ENCODE results near the gene D2HGDH. TPM values are rescaled to one million over a fixed set of nuclear protein-coding genes. Genes with fewer than 3 reads are reported as not detected.
"Not testable (repeated sequence)": the region's sequence is repeated elsewhere in the genome, so short reads cannot be mapped to it uniquely, and the experiment has no call there.

Gene D2HGDH
- total RNA-seq, 1 experiment from 2014 or later, result 5.6 TPM

DNA sequence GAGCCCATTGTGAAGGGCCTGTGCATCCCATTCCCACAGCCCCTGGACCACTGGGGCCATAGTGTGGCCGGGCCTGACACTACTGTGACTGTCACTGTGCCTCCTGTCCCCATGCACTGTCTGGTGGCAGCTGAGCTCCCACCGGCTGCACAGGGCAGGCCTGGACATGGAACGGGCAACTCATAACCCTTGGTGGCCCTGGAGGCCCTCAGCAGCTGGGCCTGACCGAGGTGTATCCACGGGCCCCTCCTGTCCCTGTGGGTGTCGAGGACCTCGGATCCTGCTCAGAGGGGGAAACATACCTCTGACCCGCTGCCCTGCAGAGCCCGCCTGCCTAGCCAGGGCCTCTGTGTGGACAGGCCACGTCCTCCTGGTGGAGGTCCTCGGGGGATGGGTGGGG lies 34.4 kb downstream of the D2HGDH start:
- no peak for DNase-seq (ENCODE audit: low read depth)

DNA sequence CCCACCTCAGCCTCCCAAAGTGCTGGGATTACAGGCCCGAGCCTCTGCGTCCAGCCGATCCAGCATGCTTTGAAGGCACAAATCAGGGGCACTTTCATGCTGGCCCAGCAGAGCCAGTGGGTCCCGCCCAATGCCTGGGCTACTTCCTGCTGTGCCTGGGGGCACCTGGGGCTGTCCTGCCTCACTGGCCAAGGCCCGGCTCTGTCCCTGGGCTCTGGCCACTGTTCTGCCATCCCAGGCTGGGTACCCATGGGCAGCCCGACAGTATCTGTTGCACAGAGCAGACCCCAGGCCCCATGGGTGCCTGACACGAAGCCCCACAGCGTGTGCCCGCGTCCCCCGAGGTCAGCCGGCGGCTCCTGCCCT lies 35.4 kb downstream of the D2HGDH start:
- no peak for DNase-seq (ENCODE audit: low read depth)

DNA sequence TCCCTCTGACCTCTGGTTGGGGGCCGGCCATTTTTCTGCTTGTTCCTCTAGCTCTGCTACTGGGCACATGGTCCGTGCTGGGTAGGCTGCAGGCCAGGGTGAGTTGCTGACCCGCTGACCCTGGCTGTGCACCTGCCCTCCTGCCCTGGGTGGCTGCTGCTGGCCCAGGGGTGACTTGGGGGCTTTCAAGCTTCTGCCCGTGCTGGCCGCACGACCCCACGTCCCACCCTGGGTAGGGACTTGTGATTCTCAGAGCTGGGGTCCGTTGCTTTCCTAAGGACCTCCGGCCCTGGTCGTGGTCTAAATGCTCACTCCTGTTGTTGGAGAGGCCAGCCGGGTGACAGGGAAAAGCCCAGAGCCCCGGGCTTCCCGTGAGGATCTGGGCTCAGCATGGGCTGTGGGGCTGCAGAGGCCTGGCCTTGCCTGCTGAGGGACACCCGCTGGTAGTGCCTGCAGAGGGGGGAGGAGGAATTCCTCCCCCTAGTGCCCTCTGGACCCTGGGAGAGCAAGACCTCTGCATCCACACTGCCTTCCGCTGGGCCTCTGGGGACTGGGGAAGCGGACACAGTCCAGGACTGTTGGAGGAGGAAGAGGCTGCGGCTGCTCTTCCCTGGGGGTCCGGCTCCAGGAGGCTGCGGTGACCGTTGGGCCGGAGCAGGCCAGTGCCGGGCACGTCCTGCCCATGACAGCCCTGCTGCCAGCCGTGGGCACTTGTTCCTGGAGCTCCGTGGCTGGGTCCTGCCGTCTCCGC lies 35.9 kb downstream of the D2HGDH start:
- no peak for DNase-seq (ENCODE audit: low read depth)

DNA sequence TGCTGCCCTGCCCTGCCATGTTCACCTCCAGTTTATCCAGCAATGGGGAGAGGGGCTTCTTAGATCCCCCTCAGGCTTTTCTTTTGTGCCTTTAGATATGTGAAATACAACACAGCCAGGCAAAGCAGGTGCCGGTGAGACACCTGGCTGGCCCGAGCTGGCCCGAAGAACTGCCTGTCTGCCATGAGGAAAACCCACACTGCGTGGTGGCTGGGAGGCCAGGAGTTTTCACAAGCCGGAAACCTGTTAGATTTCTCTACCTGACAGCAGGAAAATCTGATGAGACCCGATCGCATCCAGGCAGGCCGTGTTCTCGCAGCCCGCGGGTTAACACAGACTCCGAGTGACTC lies 36.5 kb downstream of the D2HGDH start:
- no peak for DNase-seq (ENCODE audit: low read depth)

DNA sequence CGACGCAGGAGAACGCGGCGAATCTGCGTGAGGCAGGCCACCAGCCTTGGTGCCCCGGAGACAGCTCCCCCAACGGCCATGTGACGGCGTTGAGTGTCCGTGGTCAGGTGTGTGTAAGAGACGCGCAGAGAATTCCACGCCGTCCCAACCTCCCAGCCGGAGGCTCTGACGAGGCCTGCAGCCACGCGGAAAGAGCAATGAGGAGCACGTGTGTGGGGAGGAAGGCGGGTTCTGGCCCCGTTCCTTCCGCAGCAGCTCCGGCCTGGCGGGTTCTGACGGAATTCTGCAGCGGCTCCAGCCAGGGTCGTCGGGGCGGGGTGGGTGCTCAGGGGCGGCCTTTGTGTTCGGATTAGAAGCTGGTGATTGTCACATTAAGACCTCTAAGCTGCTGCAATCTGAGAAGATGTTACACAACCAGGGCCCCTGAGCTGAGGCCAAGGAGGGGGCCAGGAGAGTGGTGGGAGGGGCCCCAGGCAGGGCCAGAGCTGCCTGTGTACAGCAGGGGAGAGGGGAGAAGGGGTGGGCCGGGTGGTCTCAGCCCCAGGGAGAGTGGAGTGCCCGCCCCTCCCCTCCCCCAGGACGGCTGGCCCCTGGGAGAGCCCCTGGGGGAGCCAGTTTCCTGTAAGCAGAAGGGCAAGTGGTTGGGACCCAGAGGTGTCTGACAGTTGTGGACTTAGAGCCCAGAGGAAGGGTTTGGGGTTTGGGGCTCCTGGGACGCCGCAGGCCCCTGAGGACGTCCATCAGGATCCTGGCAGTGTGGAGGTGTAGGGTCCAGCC lies 37.0 kb downstream of the D2HGDH start:
- no peak for DNase-seq (ENCODE audit: low read depth)

DNA sequence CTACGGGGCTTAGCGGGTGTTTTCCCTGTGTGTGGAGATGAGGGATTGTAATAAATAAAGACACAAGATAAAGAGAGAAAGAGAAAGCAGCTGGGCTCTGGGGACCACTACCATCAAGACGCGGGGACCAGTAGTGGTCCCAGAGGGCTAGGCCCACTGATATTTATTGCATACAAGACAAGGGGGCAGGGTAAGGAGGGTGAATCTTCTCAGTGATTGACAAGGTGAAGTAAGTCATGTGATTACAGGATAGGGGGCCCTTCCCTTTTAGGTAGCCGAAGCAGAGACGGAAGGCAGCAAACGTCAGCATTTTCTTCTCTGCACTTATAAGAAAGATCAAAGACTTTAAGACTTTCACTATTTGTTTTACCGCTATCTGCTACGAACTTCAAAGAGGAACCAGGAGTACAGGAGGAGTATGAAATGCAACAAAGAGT lies 37.7 kb downstream of the D2HGDH start:
- DNase-seq (ENCODE audit: low read depth), result no peak

DNA sequence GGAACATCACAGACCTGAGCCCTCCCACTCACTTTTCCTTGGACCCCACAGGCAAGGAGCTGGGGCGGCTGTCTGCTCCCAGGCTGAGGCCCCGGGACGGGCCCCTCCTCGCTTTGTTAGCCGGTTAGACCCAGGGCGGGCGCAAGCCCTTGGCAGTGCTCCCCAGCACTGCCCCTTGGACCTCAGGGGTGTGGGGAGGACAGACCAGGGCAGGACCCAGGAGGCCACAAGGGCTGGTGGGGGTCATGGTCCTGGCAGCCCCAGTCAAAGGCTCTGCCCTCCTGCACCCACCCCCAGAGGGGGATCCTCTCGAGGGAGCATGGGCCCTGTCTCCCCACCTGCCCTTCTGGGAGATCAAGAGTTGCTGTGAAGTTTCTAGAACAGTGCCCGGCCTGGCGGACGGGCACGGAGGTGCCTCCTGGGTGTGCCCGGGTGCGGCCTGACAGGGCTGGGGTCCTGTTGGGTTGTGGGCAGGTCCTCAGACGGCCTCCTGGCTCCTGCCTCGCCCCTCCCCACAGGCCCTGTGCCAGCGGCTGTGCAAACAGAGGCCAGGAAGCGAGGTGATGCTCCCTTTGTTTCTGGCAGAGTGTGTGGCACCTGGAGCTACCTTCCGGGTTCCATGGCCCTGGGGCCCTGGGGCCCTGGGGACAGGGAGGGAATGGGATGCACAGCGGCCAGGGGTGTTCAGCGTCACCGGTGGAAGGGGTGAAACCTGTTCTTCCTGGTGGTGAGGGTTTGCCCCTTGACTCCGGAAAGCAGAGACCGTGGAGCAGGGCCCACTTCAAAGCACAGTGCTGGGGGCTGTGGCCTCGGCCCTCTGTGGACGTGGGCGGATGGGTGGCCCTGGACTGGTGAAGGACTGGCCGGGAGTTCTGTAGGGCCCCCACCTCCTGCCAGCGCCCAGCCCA lies 39.3 kb downstream of the D2HGDH start:
- DNase-seq (ENCODE audit: low read depth), result no peak

DNA sequence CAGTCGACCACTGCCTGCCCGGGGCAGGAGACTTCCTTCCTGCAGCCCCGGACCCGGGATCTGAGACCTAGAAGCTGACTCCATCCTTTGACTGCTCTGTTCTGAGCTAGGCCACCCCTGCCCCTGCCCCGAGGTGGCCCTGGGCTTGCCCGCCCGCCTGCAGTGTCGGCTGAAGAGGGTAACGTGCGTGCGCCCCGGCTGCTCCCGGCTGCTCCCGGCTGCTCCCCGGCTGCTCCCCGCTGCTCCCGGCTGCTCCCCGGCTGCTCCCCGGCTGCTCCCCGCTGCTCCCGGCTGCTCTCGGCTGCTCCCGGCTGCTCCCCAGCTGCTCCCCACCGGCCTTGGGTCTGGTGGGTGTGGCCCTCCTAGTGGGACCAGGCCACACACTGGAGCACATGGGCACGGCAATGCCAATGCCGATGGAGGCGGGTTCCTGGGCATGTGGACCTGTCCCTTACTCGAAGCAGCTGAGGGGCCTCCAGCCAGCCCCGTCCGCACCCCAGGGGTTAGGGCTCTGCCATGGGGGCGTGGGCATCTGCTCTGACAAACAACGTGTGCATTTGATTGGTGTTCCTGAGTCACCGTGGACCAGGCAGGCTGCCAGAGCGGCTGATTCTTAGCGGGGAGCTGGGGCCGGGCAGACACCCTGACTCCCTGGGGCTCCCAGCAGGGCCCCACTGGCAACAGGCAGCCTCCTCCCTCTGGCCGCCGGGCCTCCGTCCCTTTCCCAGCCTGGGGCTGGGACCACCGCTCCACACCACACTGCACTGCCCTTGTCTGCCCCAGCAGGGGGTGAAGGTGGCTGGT lies 40.2 kb downstream of the D2HGDH start:
- peak; percentile 80 for DNase-seq (ENCODE audit: low read depth)

DNA sequence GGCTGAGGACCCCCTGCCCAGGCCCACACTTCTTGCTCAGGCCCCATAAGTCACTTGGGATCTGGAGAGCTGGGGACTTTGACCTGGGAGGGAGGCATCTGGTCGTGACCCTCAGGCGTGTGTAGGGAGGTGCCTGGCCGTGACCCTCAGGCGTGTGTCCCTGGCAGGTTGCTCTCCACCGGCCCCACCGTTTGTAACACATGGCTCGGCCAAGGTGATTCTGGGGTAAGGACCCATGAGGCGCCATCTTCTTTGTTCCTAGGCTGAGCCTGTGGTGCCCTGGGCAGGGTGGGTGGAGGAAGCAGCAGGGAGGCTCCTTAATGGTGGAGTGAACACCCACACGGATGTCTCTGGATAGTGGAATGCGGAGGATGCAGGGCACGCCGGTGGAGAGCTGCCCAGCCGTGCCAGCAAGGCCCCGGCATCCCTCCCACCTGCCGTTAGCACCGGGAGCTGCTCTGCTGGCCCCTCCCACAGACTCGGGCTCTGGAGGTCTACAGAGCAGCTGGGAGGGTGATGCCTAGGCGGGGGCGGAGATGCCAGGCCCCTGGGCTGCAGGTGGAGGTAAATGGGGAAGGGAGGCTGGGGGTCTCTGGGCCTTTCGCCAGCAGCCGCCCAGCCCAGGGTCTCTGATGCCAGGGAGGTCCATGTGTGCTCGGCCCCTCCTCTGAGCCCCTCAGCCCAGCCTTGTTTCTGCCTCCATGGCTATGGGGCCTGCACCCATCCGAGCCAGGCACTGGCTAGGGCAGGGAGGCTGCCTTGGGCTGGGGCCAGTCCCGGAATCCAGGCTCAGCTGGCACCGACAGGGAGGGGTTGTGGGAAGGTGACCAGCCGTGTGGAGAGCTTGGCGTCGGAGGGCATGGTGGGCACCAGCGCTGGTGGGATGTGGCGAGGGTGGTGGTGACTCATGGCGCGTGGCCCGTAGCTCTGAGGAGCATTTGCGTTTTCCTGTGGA lies 41.1 kb downstream of the D2HGDH start:
- peak; percentile 15 for DNase-seq (ENCODE audit: low read depth)

DNA sequence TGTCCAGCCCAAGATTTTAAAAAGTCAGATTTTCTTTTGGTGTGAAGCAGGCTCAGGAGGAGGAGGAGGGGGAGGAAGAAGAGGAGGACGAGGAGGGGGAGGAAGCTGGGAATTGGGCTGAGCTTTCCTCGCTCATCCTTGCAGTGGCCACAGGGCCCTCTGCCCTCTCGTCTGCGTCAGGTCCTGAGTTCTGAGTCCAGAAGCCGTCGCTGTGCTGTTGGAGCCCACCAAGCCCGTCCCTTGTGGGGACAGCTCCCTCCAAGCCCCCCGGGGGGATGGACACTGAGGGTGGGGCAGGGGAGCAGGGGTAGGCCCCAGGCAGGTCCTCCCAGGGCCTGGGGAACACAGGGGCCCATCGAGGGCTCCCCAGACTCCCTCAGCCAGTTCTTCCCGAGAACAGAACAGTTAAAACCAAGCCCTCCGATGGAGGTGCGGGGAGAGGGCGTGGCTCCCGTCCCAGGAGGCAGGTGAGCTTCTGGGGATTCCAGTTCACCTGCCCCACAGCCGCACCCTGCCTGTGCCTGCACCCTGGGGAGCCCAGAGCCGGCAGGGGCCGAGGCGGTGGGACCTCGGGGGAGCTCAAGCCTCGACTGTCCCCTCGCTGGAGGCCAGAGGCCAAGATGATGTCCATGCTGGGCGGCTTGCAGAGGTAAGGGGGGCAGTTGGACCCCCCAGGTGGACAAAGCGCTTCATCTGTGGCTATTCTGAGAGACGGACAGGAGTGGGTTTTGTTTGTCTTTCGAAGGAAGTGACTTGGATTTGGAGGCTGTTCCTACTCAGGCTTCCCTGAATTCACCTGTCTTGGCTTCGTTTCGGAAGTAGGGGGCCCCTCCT lies 42.1 kb downstream of the D2HGDH start, which contains the start of gene GAL3ST2:
GAL3ST2 (plus strand) TSS at position 487 of the 834 bp plus-strand sequence; CDS start at position 621, 134 bp downstream.
- DNase-seq (ENCODE audit: low read depth), result no peak

DNA sequence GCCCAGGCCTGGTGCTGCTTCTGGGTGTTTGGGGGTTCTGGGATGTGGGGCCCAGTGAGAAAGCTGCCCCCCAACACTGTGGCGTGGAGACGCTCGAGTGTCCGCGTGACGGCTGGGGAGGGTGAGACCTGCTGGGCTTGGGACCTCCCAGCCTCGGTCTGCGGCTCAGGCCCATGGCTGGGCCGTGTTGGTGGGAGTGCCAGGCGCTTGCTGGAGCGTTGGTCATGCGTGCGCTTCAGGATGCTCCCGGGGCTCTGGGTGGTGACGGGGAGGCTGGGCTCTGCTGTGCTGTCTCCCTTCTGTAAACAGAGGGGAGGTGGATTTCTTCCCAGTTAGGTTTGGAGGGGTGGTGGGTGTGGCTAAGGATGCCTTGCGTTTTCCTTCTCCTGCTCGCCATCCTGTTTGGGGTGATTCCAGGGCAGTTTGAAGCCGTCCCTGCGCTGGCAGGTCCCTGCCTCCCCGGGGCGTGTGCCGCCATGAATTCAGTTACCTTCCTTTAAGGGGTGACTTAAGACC lies 42.8 kb downstream of the D2HGDH start:
- no peak for DNase-seq (ENCODE audit: low read depth)

DNA sequence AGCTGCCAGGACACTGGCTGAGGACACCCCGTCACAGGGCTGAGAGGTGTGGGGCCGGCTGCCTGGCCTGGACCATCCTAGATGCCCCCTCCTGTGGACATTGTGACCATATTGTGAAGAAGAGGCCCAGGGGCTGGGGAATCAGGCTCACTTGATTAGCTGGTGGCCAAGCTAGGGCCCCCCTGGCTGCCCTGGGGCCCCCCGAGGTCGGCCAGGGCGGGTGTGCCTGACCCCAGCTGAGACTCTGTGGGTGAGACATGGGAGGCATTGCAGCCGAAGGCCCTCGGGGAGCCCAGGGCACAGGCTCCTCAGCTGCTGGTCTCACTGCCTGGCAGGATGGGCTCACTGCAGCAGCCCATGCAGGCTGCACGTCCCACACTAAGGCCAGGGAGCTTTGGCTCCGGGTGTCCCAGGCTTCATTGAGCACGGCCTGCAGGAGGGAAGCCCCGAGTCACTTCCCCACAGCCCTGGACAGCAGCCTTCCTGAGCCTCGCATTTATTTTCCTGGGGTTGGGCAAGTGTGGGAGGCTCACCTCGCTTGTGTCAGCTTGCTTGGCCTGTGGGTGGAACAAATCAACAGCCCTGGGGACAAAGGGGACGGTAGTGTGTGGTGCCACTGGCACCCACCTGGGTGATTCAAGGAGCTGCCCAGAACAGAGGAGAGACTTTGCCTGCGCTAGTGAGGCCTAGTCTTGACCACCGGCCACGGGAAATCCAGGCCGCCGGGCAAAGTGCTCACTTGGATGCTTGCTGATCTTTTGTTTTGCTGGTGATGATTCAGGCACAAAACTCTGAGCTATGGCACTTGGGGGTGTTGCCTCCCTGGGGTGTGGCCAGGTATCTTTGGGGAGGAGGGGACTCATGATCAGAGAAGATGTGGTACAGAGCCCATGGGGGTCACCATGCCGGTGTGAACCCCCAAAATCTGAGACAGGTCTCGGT lies 43.5 kb downstream of the D2HGDH start:
- no peak for DNase-seq (ENCODE audit: low read depth)

DNA sequence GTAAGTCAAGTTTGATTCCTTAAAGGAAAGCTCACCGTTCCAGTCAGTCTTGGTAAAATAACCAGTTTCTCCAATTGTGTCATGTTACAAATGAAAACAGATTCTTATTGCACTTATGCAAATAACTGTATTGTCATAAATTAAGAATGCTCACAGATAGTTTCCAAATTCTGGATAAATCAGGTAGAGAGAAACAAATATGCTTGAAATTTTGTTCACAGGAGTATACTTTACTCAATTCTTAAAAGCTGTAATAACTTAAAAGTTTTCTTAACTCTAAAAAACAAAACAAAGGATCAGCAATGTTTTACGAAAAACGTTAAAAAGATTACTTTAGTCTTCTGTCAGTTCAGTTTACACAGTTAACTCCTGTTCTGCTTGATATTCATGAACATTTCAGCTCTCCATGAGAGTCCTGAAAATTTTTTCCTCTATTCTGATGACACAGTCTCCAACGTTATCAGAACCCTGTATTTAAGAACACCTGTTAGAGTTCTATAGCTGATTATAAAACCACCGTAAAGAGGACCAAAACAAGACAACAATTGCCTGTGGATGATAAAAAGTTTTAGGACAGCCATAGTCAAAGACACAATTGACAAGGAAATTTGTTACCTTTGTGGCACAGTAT lies 46.6 kb downstream of the D2HGDH start:
- DNase-seq (ENCODE audit: low read depth), result no peak

DNA sequence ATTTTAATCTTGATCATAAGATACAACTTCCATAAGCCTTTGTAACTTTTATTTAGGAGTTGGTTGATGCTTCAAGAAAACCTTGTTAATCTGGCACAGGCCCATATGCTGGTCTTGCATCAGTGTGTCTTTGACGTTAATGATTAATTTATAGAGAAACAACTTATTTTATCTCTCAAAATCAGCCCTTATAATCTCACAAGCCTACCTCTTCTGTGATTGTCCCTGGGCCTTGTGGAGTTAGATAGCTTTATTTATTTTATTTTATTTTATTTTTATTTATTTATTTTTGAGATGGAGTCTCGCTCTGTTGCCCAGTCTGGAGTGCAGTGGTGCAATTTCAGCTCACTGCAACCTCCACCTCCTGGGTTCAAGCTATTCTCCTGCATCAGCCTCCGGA lies 47.6 kb downstream of the D2HGDH start:
- not testable (repeated sequence) for DNase-seq (ENCODE audit: low read depth)

DNA sequence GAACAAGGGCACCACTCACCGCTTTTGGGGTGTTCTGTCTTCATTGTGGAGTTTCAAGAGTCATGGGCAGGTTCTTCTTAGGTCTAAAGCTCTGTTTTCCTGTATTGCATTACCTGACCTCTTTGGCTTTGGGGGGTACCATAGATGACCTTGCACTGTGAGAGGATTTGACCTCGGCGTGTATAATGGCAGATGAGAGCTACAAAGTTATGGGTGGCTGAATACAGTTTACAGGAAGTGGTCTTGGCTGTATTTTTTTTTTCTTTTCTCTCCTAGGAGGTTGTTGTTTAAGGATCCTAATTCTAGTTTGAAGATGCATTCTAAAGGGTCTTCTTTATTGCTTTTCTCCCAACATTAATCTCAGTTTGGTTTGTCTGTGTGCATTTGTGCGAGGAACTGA lies 53.7 kb downstream of the D2HGDH start:
- no peak for DNase-seq (ENCODE audit: low read depth)

DNA sequence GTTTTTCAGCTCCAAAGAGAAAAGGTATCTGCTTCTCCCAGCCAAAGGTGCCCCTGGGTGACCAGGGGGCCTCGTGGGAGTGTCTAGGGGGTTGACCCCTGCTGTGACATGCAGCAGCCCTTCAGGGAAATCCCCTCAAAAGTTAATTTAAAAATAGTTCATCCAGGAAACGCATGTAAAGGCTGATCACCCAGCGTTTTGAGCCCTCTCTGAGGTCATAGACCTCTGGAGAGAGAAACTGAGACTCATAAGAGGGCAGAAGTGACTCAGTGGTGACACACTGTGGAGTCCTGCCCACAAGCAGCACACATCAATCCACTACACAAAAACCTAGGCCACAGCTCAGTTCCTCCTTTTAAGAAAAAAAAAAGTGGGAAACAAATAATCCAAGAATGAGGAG lies 54.1 kb downstream of the D2HGDH start:
- peak; percentile 53 for DNase-seq (ENCODE audit: low read depth)

DNA sequence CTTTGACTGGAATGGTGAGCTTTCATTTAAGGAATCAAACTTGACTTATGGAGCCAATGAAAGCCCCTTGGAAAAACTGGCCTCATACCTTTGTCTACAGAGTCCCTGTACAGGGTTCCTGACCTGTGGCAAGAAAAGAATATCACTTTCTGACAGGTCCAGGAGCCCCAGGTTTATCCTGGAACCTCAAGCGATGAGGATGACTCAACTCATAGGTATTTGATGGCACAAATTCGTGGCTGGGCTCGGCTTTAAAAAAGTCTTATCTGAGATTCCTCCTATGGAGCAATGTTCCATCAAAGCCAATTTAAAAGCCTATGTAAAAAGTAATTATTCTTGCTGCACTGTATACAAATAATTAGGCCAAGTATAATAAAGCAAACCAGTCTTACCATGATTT lies 57.0 kb downstream of the D2HGDH start:
- peak; percentile 27 for DNase-seq (ENCODE audit: low read depth)

Measured in RPMI7951 (cell line).